ENCODE measurements around the gene SEMA4D. TPM values are rescaled to one million over a fixed set of nuclear protein-coding genes. Genes with fewer than 3 reads are reported as not detected.
"Not testable (repeated sequence)": the region's sequence is repeated elsewhere in the genome, so short reads cannot be mapped to it uniquely, and the experiment has no call there.

Gene SEMA4D
- total RNA-seq, 1 donor from 2014 or later = 28.2 TPM

DNA sequence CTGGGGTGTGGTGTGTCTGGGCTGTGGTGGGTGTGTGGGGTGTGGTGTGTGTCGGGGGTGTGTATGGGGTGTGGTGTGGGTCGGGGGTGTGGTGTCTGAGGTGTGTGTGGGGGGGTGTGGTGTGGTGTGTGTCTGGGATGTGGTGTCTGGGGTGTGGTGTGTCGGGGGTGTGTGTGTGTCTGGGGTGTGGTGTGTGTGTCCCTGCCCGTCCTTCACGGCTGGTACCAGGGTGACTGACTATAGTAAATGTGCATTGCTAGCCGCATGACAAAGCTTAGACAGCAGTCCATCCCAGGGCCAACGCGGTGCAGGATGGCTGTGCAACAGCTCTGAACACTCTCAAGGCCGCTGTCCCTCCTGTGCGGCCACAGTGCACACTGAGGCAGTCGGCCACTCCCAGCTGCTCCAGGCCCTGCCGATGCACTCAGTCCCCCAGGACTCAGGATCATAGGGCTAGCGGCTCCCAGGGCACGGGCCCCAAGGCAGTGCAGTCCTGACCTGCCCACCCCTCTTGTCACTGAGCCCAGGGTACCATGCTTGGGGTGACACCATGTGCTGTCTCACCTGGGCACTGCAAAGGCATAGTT lies 125.6 kb downstream of the SEMA4D start:
- no peak for DNase-seq (ENCODE audit: low spot score)

DNA sequence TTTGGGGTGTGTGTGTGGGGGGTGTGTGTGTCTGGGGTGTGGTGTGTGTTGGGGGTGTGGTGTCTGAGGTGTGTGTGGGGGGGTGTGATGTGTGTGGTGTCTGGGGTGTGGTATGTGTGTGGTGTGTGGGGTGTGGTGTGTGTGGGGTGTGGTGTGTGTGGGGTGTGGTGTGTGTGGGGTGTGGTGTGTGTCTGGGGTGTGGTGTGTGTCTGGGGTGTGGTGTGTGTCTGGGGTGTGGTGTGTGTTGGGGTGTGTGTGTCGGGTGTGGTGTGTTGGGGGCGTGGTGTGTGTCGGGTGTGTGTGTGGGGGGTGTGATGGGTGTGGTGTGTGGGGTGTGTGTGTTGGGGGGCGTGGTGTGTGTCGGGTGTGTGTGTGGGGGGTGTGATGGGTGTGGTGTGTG lies 126.1 kb downstream of the SEMA4D start:
- DNase-seq (ENCODE audit: low spot score) = not testable (repeated sequence)

DNA sequence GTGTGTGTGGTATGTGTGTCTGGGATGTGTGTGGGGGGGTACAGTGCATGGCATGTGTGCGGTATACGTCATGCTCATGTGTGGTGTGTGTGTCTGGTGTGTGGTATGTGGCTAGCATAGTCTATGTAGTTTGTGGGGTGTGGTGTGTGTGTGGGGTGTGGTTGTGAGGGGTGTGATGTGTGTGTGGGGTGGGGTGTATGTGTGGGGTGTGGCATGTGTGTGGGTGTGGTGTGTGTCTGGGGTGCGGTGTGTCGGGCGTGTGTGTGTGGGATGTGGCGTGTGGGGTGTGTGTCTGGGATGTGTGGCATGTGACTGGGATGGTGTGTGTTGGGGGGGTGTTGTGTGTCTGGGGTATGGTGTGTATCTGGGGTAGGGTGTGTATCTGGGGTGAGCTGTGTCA lies 127.3 kb downstream of the SEMA4D start:
- DNase-seq (ENCODE audit: low spot score) = no peak

DNA sequence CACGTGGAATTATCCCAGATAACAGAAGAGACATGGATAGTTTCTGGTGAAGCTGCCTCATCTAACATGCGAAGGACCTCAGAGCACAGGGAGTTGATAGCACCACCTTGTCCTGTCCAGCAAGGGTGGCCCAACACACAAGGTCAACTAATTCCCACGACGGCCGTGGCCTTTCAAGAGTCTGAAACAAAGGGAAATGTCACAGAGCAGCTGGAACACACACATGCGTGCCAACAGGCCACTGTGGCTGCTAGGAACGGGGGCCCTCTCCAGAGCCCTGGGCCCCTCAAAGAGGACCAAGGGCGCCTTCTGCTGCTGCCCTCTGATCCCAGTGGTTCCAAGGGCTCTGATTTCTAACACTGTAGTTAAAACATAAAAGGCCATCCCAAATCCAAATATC lies 128.9 kb downstream of the SEMA4D start:
- no peak for DNase-seq (ENCODE audit: low spot score)

DNA sequence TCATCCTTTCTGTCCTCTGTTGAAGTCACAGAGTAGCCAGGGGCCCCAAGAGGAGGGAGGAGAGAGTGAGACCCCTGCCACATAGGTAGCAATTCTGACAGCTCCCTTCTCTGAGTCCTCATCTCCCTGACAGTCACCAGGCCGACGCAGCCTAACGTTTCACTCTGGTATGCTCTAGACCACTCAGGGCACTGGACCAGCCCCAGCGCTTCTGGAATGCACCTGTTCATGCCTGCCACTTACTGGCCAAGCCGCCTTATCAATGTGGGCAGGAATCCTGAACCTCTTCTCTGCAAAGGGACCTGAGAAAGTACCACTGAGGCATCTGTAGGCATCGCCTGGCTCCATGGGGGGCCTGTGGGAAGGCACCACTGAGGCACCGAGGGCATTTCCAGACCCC lies 129.4 kb downstream of the SEMA4D start:
- DNase-seq (ENCODE audit: low spot score) = no peak

DNA sequence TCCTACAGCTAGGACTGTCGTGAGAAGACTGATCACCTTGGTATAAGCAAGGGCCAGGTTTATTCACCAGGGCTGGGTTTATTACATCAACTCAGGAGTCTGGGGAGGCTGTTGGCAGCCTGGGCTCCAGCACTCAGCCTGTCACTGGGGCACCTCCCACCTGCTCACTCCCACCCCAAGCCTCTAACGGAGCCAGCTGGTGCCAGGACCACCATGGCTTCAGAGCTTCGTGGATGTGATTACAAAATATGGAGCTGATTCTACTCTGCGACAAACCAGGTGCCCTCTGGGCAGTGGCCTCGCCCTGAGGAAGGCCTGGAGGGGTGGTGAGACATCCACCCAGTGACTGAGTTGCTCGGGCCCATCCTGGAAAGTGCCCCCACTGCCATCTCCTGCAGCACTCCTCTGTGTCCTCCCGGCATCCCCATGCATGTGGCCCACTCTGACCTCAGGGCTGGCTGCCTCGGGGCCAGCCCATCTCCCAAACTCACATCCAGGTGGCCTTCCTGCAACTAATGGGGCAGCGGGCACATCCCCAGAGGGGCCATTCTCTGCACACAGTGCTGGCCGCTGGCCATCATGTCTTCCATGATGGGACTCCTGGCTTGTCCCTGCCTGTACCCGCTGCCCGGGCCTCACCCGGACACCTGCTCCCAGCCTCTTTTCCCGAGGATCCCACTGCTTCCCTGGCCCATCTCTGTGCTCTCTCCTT lies 130.0 kb downstream of the SEMA4D start:
- DNase-seq (ENCODE audit: low spot score) = no peak

DNA sequence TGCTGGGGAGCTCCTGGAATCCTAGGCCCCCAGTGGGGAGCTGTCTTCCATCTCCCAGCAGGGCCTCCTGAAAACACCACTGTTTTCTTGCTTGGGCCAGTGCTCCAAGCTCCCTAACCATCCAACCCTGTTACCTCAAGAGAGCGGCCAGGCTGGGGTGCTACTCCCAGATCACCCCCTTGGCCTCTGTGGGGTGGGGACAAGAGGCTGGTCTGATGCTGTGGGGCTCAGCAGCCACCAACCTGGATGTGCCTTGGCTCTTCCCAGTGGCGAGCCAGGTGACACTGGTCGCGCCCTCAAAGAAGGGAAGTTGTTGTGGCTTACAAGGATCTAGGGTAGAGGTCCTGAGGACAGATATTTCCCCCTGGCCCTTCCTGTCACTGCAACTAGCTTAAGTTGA lies 130.6 kb downstream of the SEMA4D start:
- no peak for DNase-seq (ENCODE audit: low spot score)

DNA sequence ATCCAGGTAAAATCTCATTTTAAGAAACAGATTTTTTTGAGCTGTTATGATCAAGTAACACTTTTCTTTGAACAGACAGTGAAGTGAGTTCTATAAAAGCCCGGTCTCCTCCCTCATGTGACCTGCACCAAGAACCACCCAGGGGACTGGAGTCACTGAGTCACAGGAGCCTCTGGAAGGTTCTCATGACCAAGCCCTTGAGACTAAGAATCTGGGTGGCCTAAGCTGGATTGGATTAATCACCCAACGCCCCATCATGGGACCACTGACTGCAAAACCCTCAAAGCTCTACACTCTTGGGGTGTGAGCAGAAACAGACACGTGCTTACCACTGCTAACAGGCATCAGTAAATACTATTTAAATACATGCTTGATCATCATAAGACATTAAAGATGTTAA lies 131.2 kb downstream of the SEMA4D start:
- no peak for DNase-seq (ENCODE audit: low spot score)

DNA sequence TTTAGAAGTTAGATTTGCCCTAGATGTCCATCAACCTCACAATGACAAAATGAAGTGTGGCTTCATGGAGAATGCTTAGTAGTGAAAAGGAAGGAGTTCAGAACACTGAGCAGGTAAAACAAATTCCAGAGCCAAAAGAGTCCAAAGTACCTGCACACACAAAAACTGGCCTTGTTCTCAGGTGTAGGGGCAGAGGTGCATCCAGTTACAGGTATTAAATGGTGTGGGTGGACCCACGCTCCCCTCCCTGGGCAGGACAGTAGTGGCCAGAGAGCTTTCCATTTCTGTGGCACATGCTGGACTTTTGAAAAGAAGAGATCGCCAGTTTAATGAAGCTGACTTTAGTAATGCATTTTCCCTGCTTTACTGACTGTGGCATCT lies 132.4 kb downstream of the SEMA4D start:
- no peak for DNase-seq (ENCODE audit: low spot score)

DNA sequence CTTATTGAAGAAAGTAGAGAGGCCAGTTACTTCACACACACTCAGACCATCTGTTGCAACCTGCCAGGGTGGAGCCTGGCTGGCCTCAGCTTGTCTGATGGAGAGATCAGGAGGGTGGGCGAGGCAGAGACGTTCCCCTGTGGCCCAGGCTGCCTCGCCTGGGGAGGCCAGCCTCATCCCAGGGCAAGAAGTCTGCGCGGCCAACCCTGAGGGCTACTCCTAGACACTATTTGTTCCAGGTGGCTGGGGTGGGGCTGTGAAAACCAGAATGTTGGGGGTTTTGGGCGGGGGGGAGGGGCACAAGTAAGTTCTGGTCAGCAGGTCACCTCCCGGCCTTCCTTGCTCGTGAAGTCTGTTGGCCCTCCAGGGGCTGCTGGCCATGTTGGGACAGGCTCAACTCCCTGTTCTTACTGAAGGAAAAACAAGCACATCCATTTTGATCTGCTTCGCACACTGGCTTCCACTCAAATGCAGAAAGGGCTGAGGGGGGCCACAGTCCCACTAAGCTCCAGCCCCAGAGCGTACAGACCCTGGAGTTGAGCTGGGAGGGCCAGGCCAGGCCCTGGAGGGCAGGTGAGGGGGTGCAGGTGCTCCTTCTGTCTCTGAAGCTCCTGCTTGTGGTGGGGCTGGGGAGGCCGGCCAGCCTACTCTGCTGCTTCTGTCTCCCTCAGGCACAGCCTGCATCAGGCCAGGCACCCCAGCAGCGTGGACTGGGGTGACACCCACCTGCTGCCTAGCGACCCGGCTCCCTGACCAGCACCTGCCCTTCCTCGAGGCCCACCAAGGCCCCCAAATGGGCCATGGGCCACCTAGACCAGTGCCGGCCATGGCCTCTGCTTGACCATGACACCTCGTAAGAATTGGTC lies 133.0 kb downstream of the SEMA4D start:
- no peak for DNase-seq (ENCODE audit: low spot score)

DNA sequence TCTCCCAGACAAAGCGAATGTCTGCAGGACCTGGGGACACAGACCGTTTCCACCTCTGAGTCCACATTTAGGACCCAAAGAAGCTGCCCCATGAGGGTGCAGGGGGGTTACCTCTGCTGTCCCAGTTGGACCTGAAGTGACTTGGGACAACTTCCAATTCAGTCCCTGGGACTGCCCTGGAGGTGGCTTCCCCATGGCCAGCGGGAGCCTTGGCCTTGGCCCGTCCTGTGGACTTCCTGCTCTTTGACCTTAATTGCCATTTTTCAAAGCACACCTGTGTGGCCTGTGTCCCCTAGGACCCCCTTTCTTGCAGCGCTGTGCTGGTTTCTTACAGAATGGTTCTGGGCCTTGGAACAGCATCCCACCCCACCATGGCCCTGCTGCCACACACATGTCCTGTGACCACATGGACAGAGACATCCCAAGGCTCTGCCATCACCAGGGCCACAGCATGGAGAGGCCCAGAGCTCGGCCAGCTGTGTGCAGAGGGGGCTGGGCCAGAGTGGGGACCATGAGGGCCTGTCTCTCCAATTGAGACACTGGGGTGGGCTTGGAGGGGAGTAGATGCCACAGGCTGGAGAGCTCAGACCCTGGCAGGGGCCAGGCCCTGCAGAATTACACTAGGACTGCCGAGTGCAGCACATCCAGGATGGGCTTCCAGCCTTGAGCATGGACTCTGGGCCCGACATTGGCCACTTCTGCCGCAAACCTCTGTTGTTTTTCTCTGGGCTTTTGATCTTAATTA lies 133.8 kb downstream of the SEMA4D start:
- DNase-seq (ENCODE audit: low spot score) = no peak

DNA sequence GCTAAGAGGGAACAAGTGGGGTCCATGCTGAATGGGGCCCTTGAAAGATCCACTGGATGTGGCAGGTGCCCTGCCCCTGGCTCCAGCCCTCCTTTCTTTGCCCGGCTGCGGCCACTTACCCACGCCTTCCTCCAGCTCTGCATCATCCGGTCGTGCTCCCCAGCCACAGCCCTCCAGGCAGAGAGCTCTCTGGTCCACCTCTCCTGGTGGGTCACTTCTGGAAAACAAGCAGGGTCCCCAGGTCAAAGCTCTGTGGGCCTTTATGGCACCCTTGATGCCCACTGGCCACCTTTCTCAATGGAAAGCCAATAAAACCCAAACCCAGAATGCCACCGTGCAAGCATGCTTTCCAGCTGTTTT lies 134.6 kb downstream of the SEMA4D start:
- DNase-seq (ENCODE audit: low spot score) = no peak

DNA sequence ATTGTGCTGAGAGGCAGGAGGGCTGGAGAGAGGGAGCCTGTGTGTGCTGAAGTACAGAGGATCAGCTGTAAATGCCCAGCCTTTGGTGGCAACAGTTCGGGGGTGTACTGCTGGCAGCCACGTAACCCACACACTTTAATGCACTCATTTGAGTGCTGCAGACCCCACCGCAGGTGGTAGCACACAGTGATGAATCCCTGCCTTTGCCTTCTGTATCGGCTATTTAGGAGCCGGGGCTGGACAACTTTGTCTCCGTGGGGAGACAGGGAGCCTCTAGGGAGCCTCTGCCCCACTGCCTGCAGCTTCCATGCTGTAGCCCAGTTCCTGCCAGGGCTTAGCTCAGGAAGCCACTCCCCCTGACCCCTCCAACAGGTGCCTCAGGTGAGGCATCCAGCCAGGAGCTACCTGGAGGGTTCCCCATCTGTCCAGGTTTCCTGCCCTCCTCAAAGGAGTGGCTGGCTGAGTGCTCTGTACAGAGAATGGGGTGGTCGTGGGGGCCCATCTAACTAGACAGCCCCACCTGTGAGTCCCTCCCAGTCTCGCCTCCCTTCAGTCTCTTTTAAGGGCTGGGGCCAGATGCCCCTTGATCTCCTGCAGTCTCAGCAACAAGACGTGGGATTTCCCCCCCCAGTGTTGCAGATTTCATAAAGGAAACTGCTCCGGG lies 135.1 kb downstream of the SEMA4D start:
- no peak for DNase-seq (ENCODE audit: low spot score)

DNA sequence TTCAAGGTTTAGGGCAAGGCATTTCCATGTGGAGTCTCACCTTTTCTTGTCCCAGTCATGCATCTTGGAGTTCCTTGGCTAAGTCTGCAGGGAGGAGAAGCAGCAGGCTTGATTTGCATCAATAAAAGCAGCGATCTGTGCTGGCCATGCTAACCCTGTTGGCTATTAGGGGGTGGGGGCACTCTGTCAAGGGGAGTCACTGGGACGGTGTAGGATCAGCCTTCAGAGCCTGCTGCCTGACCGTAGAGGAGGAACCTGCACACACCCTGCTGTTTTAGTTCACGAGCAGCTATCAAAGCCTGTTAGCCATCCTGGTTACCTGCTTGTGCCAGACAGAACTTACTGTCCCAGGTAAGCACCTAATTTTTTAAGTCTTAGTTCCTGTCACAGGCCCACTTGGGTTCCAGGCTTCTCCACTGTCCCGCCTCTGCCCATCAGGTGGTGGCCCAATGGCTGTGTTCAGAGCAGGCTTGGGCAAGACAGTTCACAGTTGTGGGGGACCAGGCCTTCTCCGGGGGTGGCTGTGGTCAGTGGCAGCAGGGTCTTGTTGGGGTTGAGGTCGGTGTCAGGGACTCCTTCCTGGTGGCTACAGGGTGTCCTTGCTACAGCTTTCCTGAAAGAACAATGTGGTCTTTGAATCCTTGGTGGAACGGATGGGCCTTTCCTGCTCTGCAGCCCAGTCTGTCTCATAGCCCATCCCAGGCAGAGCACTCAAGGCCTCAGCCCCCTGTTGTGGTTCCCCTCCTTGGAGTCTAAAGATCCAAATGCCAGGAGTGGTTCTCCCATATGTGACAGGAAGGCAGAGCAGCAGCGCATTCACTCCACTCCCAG lies 135.9 kb downstream of the SEMA4D start:
- DNase-seq (ENCODE audit: low spot score) = no peak

DNA sequence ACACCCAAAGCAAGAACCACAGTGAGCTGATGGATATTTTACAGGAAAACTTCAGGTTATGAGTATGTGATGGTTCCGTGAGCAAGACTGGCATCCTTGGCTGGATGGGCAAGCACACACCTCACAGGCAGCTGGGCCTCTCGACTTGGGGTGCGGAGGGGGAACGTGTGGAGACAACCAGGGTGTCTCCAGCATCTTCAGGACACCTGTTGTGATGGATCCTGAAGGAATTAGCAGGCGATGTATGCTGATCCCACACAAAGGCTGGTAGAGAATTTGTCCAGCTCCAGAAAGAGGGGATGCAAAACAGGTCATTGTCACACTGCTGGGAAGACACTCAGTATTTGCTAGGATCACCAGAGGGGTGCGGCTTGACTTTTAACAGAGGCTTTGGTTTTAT lies 136.9 kb downstream of the SEMA4D start:
- no peak for DNase-seq (ENCODE audit: low spot score)

DNA sequence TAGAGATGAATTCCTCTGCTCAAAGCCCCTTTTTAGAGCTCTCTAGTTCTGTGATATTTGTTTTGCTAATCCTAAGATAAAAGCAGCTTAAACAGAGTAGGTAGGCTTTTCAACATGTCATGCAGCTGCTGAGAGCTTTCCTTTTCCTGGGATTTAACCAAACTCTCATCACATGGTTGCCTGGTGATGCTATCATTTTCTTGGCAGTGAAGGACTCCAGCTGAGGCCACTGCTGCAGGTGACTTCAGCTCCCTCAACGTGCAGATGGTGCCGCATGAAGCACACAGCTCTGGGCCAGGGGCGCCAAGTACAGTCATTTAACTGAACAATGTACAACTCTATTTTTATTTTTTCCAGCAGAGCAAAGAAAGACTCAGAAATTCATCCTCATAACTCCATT lies 137.4 kb downstream of the SEMA4D start:
- DNase-seq (ENCODE audit: low spot score) = no peak

DNA sequence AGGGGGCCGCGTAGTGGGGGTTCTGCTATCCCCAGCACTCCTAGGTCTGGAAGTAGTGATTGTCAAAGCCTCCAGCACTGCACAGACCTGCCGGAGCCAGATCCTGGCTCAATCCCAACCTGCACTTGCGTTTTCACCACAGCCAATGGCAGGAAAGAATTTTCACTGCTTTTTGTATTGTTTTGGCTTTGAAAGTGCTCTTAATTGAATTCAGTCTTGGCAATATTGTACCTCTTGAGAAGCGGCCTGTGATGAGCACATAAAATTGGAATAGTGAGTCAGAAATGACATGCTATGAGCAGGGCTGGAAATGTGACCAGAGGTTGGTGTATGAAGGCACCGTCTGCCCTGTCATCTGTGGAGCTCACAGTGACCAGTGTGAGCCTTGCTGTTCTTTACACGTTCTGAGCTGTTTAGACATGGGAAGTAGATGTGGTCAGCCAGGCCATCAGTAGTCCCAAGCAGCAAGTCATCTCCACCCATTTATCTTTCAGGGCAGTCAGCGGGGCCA lies 138.1 kb downstream of the SEMA4D start:
- no peak for DNase-seq (ENCODE audit: low spot score)

DNA sequence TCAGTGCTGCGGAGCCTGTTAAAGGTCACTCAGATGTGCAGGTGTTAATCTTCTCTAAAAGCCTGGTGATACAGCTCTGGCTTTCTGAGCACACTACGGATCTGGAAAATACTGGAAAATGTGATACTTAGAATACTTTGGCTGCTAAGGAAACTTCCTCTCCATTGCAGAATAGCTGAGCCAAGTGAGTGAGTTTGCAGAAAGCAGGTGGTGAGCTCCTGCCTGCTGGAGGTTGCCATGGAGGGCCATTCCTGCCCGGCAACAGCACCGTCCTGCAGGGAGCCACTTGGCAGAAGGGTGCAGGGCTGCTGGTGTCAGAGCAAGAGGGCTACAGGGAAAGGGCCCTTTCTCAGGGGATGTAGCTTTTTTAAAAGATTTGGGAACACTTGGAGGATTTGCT lies 138.9 kb downstream of the SEMA4D start:
- no peak for DNase-seq (ENCODE audit: low spot score)

DNA sequence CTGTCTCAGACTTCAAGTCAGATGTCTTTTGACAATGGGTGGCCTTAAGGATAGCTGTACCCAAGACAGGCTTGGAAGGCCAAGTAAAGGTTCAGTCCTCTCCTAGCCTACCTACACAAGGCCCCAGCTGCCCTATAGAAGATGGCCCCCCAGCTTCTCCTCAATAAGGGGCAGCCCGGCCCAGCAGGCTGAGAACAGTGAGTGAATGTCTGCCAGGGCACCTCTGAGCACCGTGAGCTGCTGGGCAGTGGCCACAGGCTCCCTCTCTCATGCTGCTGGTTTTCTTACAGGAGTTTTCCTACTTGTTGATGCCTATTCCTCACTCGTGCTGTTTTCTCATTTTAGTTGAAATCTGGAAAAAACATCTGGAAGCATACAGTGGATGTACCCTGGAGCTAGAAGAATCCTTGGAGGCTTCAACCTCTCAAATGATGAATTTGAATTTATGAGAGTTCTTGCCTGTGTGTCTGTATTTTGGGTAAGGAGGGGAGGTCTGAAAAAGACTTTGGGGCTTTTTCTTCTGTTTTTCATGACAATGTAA lies 139.5 kb downstream of the SEMA4D start:
- DNase-seq (ENCODE audit: low spot score) = no peak

All from umbilical cord (tissue), 2 donors.